Mucosa of descending colon (tissue), 3 donors: ENCODE results near the gene ACTN4. TPM values are rescaled to one million over a fixed set of nuclear protein-coding genes. Genes with fewer than 3 reads are reported as not detected.
A peak's percentile ranks its signal among the peaks of the same experiment; 100 is the strongest.

Experiments used
- ATAC-seq: fragments of 200-7000 bp; cut with Tn5 transposase; one replicate; pipeline ENCODE4 v1.9.1; 2020; ENCODE audit warnings: mild to moderate bottlenecking, moderate library complexity
- DNase-seq, 3 donors: peaks; one replicate each; pipeline ENCODE4 v3.0.0-alpha.2; 2020
- H3K36me3 ChIP-seq: fragments of 200-600 bp; one replicate; pipeline ENCODE4 v1.8.0; 2021; ENCODE audit warnings: low read depth, mild to moderate bottlenecking
- H3K4me1 ChIP-seq: fragments of 200-600 bp; one replicate; pipeline ENCODE4 v1.8.0; 2021; ENCODE audit warnings: low read depth, mild to moderate bottlenecking
- H3K4me3 ChIP-seq: fragments of 200-600 bp; one replicate; pipeline ENCODE4 v1.8.0; 2021; ENCODE audit warnings: mild to moderate bottlenecking
- H3K9me3 ChIP-seq: fragments of 200-600 bp; one replicate; pipeline ENCODE4 v1.8.0; 2021; ENCODE audit warnings: mild to moderate bottlenecking
- intact Hi-C, 2 donors: fragments of 100-400 bp; cut with DNase I in 1 of 2; cut with micrococcal nuclease in 1 of 2; formaldehyde crosslinking; loops; one replicate each; pipeline versions ENCODE4 v1.11.0 to v1.11.1; 2022; cut with DNase I, micrococcal nuclease
- total RNA-seq, 3 donors: library from RNA; stranded (reverse); fragmentation: NEBNext Ultra II Directional in 2 of 3; extraction: Animal tissue kit (Norgen Biotek cat#: 25700) in 2 of 3; gene quantifications; one replicate each; pipeline versions ENCODE4 v1.2.1 to v1.2.4, GENCODE V29; 2021 to 2023
- TF ChIP-seq, protein P1 (sequence below): fragments of 200-600 bp; IDR thresholded peaks from one replicate; pipeline ENCODE4 v1.8.0; 2022; ENCODE audit warnings: antibody characterized with exemption, mild to moderate bottlenecking
- donor health status: DM: no; HTN: no; CAD: no; lungs with moderate emphysema.
- donor health status: DM: no; HTN: no; CAD: no.
- donor health status: DM: no; HTN: yes; CAD: no.

Gene ACTN4
- total RNA-seq, 3 donors from 2014 or later, result 566 to 1,080 (median 1,014) TPM

DNA sequence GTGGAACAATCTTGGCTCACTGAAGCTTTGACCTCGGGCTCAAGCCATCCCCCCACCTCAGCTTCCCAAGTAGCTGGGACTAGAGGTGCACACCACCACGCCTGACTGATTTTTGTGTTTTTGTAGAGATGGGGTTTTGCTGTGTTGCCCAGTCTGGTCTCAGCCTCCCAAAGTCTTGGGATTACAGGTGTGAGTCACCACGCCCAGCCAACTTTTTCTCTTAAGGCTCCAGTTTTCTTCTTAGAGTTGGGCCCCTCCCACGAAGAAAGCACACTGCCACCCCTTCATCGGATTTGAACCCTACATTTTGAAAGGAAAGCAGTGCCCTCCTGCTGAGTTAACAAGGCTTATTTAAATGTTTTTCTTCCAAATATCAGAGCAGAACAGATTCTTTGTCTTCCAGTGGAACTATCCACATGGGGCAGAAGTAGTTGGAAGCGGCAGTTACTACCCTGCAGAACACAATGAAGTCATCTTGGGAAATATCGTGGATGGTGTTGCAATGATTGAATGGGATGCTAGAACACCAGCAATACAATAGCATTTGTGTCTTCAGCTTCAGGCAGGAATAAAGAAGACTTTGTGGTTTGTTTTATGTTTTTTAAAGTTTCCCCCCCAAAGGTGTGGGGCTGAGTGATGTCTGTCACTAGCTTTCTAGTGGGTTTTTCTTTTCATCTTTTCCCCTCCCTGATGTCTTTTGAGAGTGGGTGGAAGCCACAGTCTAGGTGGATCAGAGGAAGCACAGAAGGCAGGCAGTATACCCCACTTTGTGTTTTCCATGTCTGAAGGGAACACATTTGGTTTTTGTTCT, 8.9 kb downstream of the ACTN4 start:
- DNase-seq, result no peak
- H3K9me3 ChIP-seq, result no peaks in the 10 kb centered on the region
- no peak for ATAC-seq
- intact Hi-C loops, result no loop called here
- H3K4me1 ChIP-seq, result peaks cover 88% of the 10 kb centered on the region
- no peak overlapping the region for H3K4me3 ChIP-seq
- no peaks in the 10 kb centered on the region for H3K36me3 ChIP-seq
- TF ChIP-seq, protein P1, sequence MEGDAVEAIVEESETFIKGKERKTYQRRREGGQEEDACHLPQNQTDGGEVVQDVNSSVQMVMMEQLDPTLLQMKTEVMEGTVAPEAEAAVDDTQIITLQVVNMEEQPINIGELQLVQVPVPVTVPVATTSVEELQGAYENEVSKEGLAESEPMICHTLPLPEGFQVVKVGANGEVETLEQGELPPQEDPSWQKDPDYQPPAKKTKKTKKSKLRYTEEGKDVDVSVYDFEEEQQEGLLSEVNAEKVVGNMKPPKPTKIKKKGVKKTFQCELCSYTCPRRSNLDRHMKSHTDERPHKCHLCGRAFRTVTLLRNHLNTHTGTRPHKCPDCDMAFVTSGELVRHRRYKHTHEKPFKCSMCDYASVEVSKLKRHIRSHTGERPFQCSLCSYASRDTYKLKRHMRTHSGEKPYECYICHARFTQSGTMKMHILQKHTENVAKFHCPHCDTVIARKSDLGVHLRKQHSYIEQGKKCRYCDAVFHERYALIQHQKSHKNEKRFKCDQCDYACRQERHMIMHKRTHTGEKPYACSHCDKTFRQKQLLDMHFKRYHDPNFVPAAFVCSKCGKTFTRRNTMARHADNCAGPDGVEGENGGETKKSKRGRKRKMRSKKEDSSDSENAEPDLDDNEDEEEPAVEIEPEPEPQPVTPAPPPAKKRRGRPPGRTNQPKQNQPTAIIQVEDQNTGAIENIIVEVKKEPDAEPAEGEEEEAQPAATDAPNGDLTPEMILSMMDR, result no peak

DNA sequence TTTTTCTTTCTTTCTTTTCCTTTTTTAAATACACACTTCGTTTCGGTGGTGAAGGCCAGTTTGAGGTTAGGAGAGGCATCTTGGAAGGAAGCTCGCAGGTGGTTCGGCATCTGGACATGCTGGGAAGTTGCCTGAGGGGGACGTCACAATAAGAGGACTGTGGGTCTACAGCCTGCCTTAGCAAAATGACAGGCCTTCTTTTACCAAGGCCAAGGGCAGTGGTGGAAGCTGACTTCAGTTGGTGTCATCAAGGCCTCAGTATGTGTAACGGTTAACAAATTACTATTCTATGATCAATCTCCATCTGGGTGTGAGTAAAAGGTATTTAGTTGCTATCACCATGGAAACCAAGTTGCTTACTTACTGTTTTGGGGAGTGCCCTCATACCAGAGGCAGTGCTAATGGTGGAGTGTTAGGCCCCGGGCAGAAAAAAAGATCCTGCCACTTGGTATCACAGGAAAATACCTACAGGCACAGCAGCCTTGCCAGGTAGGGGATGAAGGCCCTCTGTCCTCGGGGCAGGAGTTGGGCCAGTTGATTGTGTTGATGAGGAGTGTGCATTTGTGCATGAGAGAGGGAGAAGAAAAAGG, 10.3 kb downstream of the ACTN4 start:
- TF ChIP-seq, protein P1, result no peak
- H3K36me3 ChIP-seq, result no peaks in the 10 kb centered on the region
- no peaks in the 10 kb centered on the region for H3K9me3 ChIP-seq
- intact Hi-C loops, result no loop called here
- peak; percentile 20 for ATAC-seq
- peak in 1 of 3 donors; percentile 38 for DNase-seq
- H3K4me3 ChIP-seq, result no peak overlapping the region
- peaks cover 87% of the 10 kb centered on the region for H3K4me1 ChIP-seq

DNA sequence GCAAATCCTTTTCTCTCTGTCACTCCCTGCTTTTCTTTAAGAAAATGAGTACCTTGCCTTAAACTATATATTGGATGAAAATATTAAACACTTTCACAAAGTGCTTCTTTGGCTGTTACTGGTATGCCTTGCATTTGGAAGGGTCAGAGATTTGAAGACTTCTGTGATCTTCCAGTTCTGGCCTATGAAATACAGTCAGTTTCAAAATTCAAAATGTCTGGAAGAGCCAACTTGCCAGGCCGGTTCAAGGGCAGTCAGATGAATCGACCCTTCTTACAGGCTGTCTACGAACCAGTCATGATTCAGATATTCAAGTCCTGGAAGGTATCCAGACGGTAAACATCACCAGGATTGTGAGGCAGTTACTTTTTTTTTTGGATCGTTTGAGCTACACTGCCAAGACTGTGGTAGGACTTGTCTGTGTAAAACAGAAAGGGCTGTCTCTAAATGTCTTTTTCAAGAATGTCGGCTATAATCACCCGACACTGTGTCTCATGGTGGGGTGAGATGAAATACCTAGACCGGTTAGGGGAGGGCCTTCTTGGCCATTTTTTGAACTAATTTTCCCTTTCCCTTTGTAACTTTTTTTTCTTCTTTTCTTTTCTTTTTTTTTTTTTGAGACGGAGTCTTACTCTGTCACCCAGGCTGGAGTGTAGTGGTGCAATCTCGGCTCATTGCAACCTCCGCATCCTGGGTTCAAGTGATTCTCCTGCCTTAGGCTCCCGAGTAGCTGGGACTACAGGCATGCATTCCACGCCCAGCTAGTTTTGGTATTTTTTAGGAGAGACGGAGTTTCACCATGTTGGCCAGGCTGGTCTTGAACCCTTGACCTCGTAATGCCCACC, 11.2 kb downstream of the ACTN4 start:
- Histone ChIP-seq H3K4me1 (peaks cover 90% of the 10 kb centered on the region), H3K9me3 (no peaks in the 10 kb centered on the region), H3K36me3 (no peaks in the 10 kb centered on the region), H3K4me3 (no peak overlapping the region)
- DNase-seq (peak; percentile 31 to 72 (median 44)), ATAC-seq (peak; percentile 67)
- intact Hi-C loops, result no loop called here
- TF ChIP-seq, protein P1, result no peak

DNA sequence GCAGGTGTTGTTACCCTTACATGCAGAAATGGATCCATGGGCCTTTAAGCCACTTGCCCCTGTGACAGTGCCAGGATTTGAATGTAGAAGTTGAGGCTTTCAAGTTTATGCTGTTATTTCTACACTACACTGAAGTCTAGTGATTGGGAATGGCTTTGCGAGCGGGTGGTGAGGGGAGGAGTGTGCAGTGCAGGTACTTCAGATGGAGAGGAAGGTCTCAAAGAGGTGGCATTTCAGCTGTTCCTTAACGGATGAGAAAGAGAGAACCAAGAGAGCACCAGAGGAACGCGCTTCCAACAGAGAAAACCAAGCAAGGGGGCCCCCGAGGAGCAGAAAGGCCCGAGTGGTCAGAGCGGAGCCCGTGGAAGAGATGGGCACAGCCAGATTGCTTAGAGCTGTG, 13.3 kb downstream of the ACTN4 start:
- intact Hi-C loops, result no loop called here
- TF ChIP-seq, protein P1, result no peak
- H3K36me3 ChIP-seq, result no peaks in the 10 kb centered on the region
- ATAC-seq, result no peak
- peaks cover 92% of the 10 kb centered on the region for H3K4me1 ChIP-seq
- H3K9me3 ChIP-seq, result no peaks in the 10 kb centered on the region
- DNase-seq, result peak in 1 of 3 donors; percentile 36
- H3K4me3 ChIP-seq, result no peak overlapping the region

DNA sequence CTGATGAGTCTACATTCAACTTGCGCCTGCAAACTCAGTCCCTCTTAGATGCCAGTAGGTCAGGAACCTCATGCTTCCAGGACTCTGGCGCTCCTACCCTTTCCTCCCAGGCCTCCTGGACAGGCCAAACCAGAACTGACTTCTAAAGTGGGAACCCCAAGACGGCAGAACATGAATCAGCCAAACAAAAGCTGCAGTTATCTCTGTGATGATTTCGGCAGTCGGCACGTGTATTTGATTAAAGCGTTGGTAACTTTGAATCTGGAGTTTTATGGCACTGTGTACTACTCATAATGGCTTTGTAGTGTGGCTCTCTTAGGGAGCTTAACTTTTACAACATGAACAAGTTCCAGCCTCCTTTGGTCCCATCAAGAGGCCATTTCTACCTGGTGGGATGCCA, 13.7 kb downstream of the ACTN4 start:
- no peaks in the 10 kb centered on the region for H3K36me3 ChIP-seq
- intact Hi-C loops, result no loop called here
- H3K4me1 ChIP-seq, result peaks cover 92% of the 10 kb centered on the region
- DNase-seq (peak in 2 of 3 donors; percentile 36 to 43), ATAC-seq (peak; percentile 45)
- H3K9me3 ChIP-seq, result no peaks in the 10 kb centered on the region
- H3K4me3 ChIP-seq, result no peak overlapping the region
- TF ChIP-seq, protein P1, result no peak
